GM12874 (cell line): ENCODE measurements around the gene RALGAPA2.

Experiments used
- CTCF ChIP-seq: IDR thresholded peaks from 2 replicates; pipeline ENCODE4 v1.5.1; 2011; ENCODE audit warnings: low read depth, mild to moderate bottlenecking, control low read depth, low read length, moderate library complexity; ENCODE audit not compliant: insufficient read depth

Gene RALGAPA2

GRCh38 chr20:20594171-20594530 is 118.3 kb downstream of the RALGAPA2 start:
- TF ChIP-seq CTCF = no peak

DNA sequence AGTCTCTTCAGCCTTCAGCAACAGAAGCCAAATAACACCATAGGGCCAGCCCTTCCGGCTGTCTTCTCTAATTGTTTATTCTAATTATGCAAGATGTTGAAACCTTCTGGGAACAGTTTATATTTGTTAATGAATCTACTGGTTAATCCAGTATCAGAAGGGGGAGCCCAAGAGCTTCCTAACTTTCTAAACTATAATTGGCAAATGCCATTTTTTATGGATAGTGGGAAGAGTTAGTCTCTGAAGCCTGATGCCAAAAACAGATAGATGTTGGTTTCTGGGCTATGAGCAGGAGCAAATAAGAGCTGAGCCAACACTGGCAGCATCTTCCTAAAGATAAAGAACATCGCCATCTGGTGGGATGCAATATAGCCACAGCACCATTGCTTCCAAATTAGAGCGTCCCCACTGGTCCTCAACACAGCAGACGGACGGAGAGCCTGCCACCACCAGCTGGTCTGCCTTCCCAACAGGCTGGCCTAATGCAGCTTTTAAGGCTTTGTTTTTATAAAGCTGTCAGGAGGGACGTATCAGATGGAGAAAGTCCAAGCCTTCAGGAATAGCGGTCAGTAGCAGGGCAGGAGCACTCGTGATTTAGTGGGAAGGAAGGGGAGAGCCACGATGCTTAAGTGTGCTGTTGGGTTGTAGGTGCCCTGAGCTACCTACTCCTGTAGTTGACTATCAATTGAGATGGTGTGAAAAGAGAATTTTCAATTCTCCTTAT is 118.8 kb downstream of the RALGAPA2 start:
- TF ChIP-seq CTCF = peak; percentile 59

DNA sequence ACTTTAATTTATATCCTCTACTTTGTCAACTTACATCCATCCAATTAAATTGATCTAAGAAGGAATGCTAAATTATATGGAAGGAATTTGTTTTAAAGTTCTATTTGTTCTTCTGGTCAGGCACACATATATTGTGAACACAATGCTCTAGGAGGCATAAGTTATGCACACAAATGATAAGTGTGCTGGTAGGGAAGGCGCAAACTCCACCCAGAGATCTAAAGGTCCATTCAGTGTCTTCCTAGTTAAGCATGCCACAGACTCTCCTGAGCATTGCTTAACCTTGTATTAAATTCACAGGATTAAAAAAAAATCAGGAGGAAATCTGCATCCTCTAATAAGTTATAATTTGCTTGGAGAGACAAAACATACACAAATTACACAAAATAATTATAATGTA is 127.3 kb downstream of the RALGAPA2 start:
- no peak for TF ChIP-seq CTCF

DNA sequence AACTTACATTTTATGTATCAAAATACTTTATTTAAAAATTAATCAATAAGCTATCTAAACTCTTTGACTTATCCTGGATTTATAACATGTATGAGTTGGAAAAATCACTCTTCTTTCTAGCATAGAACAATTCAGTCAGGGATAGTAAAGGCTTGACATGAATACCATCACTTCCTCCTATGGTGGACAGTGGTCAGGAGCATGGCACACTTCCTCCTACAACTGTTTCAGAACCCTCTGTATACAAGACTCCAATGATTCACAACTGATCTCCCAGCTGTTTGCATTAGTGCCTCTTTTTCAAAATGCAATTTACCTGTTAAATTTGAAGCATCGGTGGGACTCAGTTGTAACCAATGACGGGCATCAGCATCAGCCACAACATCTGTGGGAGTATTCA is 129.7 kb downstream of the RALGAPA2 start:
- TF ChIP-seq CTCF = no peak

GRCh38 chr20:20580139-20580538 is 132.3 kb downstream of the RALGAPA2 start:
- no peak for TF ChIP-seq CTCF

DNA sequence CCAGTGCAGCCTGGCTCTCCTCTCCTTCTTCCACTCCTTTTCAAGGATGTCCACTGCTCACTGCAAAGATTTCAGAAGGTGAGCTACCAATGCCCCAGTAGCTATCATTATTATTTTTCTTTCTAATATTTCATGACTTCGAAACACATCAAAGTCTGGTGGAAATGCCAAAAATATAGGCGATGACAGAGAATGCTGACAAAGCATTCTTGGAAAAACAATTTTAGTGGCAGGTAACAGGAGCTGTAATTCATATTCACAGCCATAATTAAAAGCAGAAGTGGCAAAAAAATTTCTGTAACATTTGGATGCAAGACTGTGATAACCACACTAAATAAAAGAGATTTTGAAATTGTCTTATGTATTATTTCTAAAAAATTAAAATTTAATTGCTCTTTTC is 133.6 kb downstream of the RALGAPA2 start:
- TF ChIP-seq CTCF = no peak

GRCh38 chr20:20573797-20574196 is 138.6 kb downstream of the RALGAPA2 start:
- no peak for TF ChIP-seq CTCF
